ENCODE data around the gene FGF18.
"Not testable (repeated sequence)": the region's sequence is repeated elsewhere in the genome, so short reads cannot be mapped to it uniquely, and the experiment has no call there.

Gene FGF18

GRCh38 chr5:171391996-171392577 is 27.4 kb upstream of the FGF18 start:
- H3K79me2 ChIP-seq (ENCODE audit: control insufficient read depth, low read length), result peaks cover 97% of the 10 kb centered on the region
- H3K4me2 ChIP-seq (ENCODE audit: low read length), result 0 out of 2 replicates have a peak overlapping the region, but pooled peaks have one; percentile 9
- H4K20me1 ChIP-seq (ENCODE audit: control insufficient read depth, insufficient read depth, low read depth, low read length), result peaks cover 90% of the 10 kb centered on the region
- H3K27ac ChIP-seq (ENCODE audit: low read depth, low read length), result no peak overlapping the region
- H3K9me2 ChIP-seq (replicated peaks; ENCODE audit: control insufficient read depth, low read length), result no peaks in the 10 kb centered on the region
- no peaks in the 10 kb centered on the region for H3K27me3 ChIP-seq (ENCODE audit: control insufficient read depth, low read length)
- H3F3A ChIP-seq (ENCODE audit: control insufficient read depth, insufficient read depth), result peaks cover 74% of the 10 kb centered on the region
- no peak overlapping the region for H3K4me3 ChIP-seq (ENCODE audit: low read length)
- H3K36me3 ChIP-seq (ENCODE audit: control insufficient read depth, low read length), result peaks cover 94% of the 10 kb centered on the region
- no peak for TF ChIP-seq EZH2phosphoT487 (IDR thresholded peaks at IDR 0.05; ENCODE audit: borderline replicate concordance, low read length)
- TF ChIP-seq, protein P1, sequence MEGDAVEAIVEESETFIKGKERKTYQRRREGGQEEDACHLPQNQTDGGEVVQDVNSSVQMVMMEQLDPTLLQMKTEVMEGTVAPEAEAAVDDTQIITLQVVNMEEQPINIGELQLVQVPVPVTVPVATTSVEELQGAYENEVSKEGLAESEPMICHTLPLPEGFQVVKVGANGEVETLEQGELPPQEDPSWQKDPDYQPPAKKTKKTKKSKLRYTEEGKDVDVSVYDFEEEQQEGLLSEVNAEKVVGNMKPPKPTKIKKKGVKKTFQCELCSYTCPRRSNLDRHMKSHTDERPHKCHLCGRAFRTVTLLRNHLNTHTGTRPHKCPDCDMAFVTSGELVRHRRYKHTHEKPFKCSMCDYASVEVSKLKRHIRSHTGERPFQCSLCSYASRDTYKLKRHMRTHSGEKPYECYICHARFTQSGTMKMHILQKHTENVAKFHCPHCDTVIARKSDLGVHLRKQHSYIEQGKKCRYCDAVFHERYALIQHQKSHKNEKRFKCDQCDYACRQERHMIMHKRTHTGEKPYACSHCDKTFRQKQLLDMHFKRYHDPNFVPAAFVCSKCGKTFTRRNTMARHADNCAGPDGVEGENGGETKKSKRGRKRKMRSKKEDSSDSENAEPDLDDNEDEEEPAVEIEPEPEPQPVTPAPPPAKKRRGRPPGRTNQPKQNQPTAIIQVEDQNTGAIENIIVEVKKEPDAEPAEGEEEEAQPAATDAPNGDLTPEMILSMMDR (IDR thresholded peaks at IDR 0.05; ENCODE audit: low read depth, low read length, poor library complexity, severe bottlenecking), result no peak
- H3K4me1 ChIP-seq (ENCODE audit: control insufficient read depth, low read length), result peaks cover 49% of the 10 kb centered on the region
- H3K9me3 ChIP-seq (ENCODE audit: control insufficient read depth, insufficient read depth, low read length), result no peaks in the 10 kb centered on the region

DNA sequence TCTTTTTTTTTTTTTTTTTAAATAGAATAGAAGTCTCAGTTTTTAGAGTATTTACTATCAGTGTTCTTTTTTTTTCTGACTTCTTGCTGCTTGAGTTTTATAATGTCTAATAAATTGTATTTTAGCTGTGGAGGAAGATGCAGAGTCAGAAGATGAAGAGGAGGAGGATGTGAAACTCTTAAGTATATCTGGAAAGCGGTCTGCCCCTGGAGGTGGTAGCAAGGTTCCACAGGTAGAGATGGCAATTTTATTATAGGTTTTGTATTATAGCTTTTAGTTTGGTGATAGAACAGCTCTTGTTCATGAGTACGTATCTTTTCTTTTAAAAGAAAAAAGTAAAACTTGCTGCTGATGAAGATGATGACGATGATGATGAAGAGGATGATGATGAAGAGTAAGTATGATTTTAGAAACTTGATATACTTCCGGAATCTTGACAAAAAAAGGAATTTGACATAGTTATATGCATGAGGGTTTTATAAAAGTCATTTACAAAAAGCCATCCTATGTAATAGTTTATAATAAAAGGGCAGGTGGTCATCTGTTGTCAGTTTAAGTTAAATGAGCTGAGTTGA is 26.8 kb upstream of the FGF18 start:
- no peaks in the 10 kb centered on the region for H3K9me3 ChIP-seq (ENCODE audit: control insufficient read depth, insufficient read depth, low read length)
- H3K36me3 ChIP-seq (ENCODE audit: control insufficient read depth, low read length), result peaks cover 100% of the 10 kb centered on the region
- TF ChIP-seq, protein P1 (IDR thresholded peaks at IDR 0.05; ENCODE audit: low read depth, low read length, poor library complexity, severe bottlenecking), result no peak
- TF ChIP-seq EZH2phosphoT487 (IDR thresholded peaks at IDR 0.05; ENCODE audit: borderline replicate concordance, low read length), result no peak
- H3K27me3 ChIP-seq (ENCODE audit: control insufficient read depth, low read length), result no peaks in the 10 kb centered on the region
- H3K9me2 ChIP-seq (replicated peaks; ENCODE audit: control insufficient read depth, low read length), result no peaks in the 10 kb centered on the region
- H3K27ac ChIP-seq (ENCODE audit: low read depth, low read length), result no peak overlapping the region
- H3K79me2 ChIP-seq (ENCODE audit: control insufficient read depth, low read length), result peaks cover 100% of the 10 kb centered on the region
- H3F3A ChIP-seq (ENCODE audit: control insufficient read depth, insufficient read depth), result peaks cover 80% of the 10 kb centered on the region
- H3K4me2 ChIP-seq (ENCODE audit: low read length), result no peak overlapping the region
- H3K4me3 ChIP-seq (ENCODE audit: low read length), result no peak overlapping the region
- peaks cover 94% of the 10 kb centered on the region for H4K20me1 ChIP-seq (ENCODE audit: control insufficient read depth, insufficient read depth, low read depth, low read length)
- peaks cover 50% of the 10 kb centered on the region for H3K4me1 ChIP-seq (ENCODE audit: control insufficient read depth, low read length)

DNA sequence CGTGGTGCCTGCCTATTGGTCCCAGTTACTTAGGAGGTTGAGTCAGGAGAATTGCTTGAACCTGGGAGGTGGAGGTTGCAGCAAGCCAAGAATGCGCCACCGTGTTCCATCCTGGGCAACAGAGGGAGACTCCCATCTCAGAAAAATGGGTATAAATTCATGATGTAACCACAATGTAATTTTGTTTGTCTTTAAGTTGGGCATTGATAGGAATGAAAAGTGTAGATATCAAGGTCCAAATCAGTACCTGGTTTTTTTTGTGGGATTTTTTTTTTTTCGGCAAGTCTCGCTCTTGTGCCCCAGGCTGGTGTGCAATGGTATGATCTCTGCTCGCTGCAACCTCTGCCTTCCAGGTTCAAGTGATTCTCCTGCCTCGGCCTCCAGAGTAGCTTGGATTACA is 24.4 kb upstream of the FGF18 start:
- H3F3A ChIP-seq (ENCODE audit: control insufficient read depth, insufficient read depth), result peaks cover 91% of the 10 kb centered on the region
- H3K79me2 ChIP-seq (ENCODE audit: control insufficient read depth, low read length), result peaks cover 100% of the 10 kb centered on the region
- peaks cover 100% of the 10 kb centered on the region for H3K36me3 ChIP-seq (ENCODE audit: control insufficient read depth, low read length)
- no peaks in the 10 kb centered on the region for H3K27me3 ChIP-seq (ENCODE audit: control insufficient read depth, low read length)
- no peak overlapping the region for H3K4me2 ChIP-seq (ENCODE audit: low read length)
- no peaks in the 10 kb centered on the region for H3K9me3 ChIP-seq (ENCODE audit: control insufficient read depth, insufficient read depth, low read length)
- no peaks in the 10 kb centered on the region for H3K9me2 ChIP-seq (replicated peaks; ENCODE audit: control insufficient read depth, low read length)
- TF ChIP-seq, protein P1 (IDR thresholded peaks at IDR 0.05; ENCODE audit: low read depth, low read length, poor library complexity, severe bottlenecking), result no peak
- TF ChIP-seq EZH2phosphoT487 (IDR thresholded peaks at IDR 0.05; ENCODE audit: borderline replicate concordance, low read length), result no peak
- no peak overlapping the region for H3K4me3 ChIP-seq (ENCODE audit: low read length)
- peaks cover 43% of the 10 kb centered on the region for H3K4me1 ChIP-seq (ENCODE audit: control insufficient read depth, low read length)
- no peak overlapping the region for H3K27ac ChIP-seq (ENCODE audit: low read depth, low read length)
- peaks cover 96% of the 10 kb centered on the region for H4K20me1 ChIP-seq (ENCODE audit: control insufficient read depth, insufficient read depth, low read depth, low read length)

- not testable (repeated sequence) for H3K4me2 ChIP-seq (ENCODE audit: low read length)
- peaks cover 100% of the 10 kb centered on the region for H3K36me3 ChIP-seq (ENCODE audit: control insufficient read depth, low read length)
Observed at GRCh38 chr5:171396583-171396982, 22.9 kb upstream of the FGF18 start.

More at GRCh38 chr5:171396583-171396982, 22.9 kb upstream of the FGF18 start:
- peaks cover 96% of the 10 kb centered on the region for H4K20me1 ChIP-seq (ENCODE audit: control insufficient read depth, insufficient read depth, low read depth, low read length)
- H3K9me3 ChIP-seq (ENCODE audit: control insufficient read depth, insufficient read depth, low read length); H3K27ac ChIP-seq (ENCODE audit: low read depth, low read length); H3K9me2 ChIP-seq (replicated peaks; ENCODE audit: control insufficient read depth, low read length); H3K4me3 ChIP-seq (ENCODE audit: low read length); H3K27me3 ChIP-seq (ENCODE audit: control insufficient read depth, low read length): not testable (repeated sequence)
- peaks cover 92% of the 10 kb centered on the region for H3F3A ChIP-seq (ENCODE audit: control insufficient read depth, insufficient read depth)
- H3K79me2 ChIP-seq (ENCODE audit: control insufficient read depth, low read length), result peaks cover 100% of the 10 kb centered on the region
- H3K4me1 ChIP-seq (ENCODE audit: control insufficient read depth, low read length), result peaks cover 28% of the 10 kb centered on the region
